Hepatocyte (in vitro differentiated cells): Measurements from ENCODE around the gene CDKN2AIPNL. TPM values are rescaled to one million over a fixed set of nuclear protein-coding genes. Genes with fewer than 3 reads are reported as not detected.
"Not testable (repeated sequence)": the region's sequence is repeated elsewhere in the genome, so short reads cannot be mapped to it uniquely, and the experiment has no call there.

ENCODE experiments used
- DNase-seq: peaks from one replicate; pipeline ENCODE4 v3.0.0-alpha.2; 2016; ENCODE audit warnings: low spot score
- H2AFZ ChIP-seq: fragments of 200-600 bp; sonication (generic); 2 replicates; pipeline ENCODE4 v1.6.0; 2016; ENCODE audit warnings: antibody characterized with exemption, mild to moderate bottlenecking
- H3K27ac ChIP-seq: fragments of 200-600 bp; sonication (generic); 2 replicates; pipeline ENCODE4 v1.5.1; 2016; ENCODE audit warnings: mild to moderate bottlenecking
- H3K27me3 ChIP-seq: fragments of 200-600 bp; sonication (generic); 2 replicates; pipeline ENCODE4 v1.6.1; 2016
- H3K36me3 ChIP-seq: fragments of 200-600 bp; sonication (generic); replicated peaks from 2 replicates; pipeline ENCODE4 v1.5.1; 2016; ENCODE audit warnings: low read depth; ENCODE audit not compliant: insufficient read depth
- H3K4me1 ChIP-seq: fragments of 200-600 bp; sonication (generic); 2 replicates; pipeline ENCODE4 v1.5.1; 2016; ENCODE audit warnings: mild to moderate bottlenecking, moderate library complexity; ENCODE audit not compliant: insufficient read depth
- H3K4me2 ChIP-seq: fragments of 200-600 bp; sonication (generic); 2 replicates; pipeline ENCODE4 v1.6.0; 2016
- H3K4me3 ChIP-seq: fragments of 200-600 bp; sonication (generic); 2 replicates; pipeline ENCODE4 v1.5.1; 2016; ENCODE audit warnings: mild to moderate bottlenecking
- H3K79me2 ChIP-seq: fragments of 200-600 bp; sonication (generic); 2 replicates; pipeline ENCODE4 v1.6.0; 2017; ENCODE audit warnings: mild to moderate bottlenecking
- H3K9me2 ChIP-seq: fragments of 200-600 bp; sonication (generic); replicated peaks from 2 replicates; pipeline ENCODE4 v1.6.0; 2017; ENCODE audit warnings: mild to moderate bottlenecking; ENCODE audit not compliant: insufficient read depth
- H3K9me3 ChIP-seq: fragments of 200-600 bp; sonication (generic); 2 replicates; pipeline ENCODE4 v1.5.1; 2016; ENCODE audit warnings: low read depth, mild to moderate bottlenecking
- H4K20me1 ChIP-seq: fragments of 200-600 bp; sonication (generic); 2 replicates; pipeline ENCODE4 v1.6.0; 2016; ENCODE audit warnings: mild to moderate bottlenecking; ENCODE audit not compliant: insufficient read depth, poor library complexity, severe bottlenecking
- EZH2 ChIP-seq: fragments of 200-600 bp; sonication (generic); IDR thresholded peaks from 2 replicates; pipeline ENCODE4 v1.6.1; 2016; ENCODE audit warnings: antibody characterized with exemption, mild to moderate bottlenecking, borderline replicate concordance
- EZH2phosphoT487 ChIP-seq: fragments of 200-600 bp; sonication (generic); IDR thresholded peaks from one replicate; pipeline ENCODE4 v1.6.1; 2018; ENCODE audit warnings: antibody characterized with exemption, mild to moderate bottlenecking, low read depth, moderate library complexity; ENCODE audit not compliant: unreplicated experiment, severe bottlenecking
- WGBS: methylation state at CpG from one replicate; pipeline ENCODE4 v1.1.6; 2016; ENCODE audit warnings: low lambda C conversion rate; ENCODE audit errors: missing lambda C conversion rate; 5-methylcytosine and 5-hydroxymethylcytosine counted together
- polyA plus RNA-seq: library from polyadenylated mRNA; unstranded; fragments of >200 nt; fragmentation: Nextera tagmentation; extraction: Ambion mirVana; gene quantifications from 2 replicates; pipeline ENCODE4 v1.2.1, GENCODE V29; 2016
- total RNA-seq: library from RNA; depleted of rRNA; stranded (reverse); fragments of >200 nt; gene quantifications from 2 replicates; pipeline ENCODE4 v1.2.3, GENCODE V29; 2014
- TF ChIP-seq, protein P1 (sequence below): fragments of 200-600 bp; sonication (generic); IDR thresholded peaks from 2 replicates; pipeline ENCODE4 v1.5.1; 2016; ENCODE audit warnings: antibody characterized with exemption, mild to moderate bottlenecking; ENCODE audit not compliant: poor library complexity

CDKN2AIPNL gene
- total and polyA plus RNA-seq, 2 experiments from 2014 or later = 24.1 to 30.0 TPM

DNA sequence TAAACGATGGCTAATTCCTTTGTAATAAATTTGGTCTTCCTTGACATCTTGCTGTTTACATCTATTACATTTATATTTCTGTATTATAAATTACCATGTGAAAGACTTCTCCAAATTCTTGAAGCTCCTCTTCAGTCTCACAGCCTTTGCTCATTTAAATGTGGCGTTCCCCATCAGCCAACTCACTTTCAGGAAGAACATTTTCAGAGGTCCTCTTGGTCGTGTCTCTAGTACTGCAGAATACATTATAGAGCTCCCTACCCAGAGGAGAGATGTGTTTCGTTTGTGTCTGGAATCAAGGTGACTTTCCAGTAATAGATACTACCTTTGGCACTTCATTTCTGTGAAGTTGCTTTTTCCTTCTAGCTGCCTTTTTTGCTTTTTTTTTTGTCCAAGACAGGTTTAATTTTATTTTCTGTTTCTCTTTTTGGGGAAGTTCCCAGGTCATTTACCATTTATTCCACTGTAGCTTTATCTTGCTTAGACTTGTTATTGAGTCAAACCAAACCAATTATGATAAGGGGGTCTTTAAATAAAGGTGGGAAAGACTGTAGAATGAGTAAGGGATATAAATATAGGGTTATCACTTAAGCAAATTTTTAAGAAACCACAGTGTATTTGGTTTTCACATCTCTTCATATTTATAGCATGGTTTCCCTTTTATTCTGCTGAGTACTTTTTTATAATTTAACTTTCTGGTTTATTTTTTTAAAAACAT lies 27.5 kb downstream of the CDKN2AIPNL start:
- Histone ChIP-seq H3K4me1 (no peaks in the 10 kb centered on the region), H3K36me3 (peaks cover 19% of the 10 kb centered on the region), H2AFZ (no peak overlapping the region), H4K20me1 (peaks cover 24% of the 10 kb centered on the region), H3K9me3 (no peaks in the 10 kb centered on the region), H3K79me2 (peaks cover 70% of the 10 kb centered on the region), H3K4me3 (no peak overlapping the region), H3K9me2 (no peaks in the 10 kb centered on the region), H3K27me3 (no peaks in the 10 kb centered on the region), H3K4me2 (no peak overlapping the region), H3K27ac (no peak overlapping the region)
- WGBS = 92% methylated on average over 4 of the region's 4 CpGs
- TF ChIP-seq, protein P1, sequence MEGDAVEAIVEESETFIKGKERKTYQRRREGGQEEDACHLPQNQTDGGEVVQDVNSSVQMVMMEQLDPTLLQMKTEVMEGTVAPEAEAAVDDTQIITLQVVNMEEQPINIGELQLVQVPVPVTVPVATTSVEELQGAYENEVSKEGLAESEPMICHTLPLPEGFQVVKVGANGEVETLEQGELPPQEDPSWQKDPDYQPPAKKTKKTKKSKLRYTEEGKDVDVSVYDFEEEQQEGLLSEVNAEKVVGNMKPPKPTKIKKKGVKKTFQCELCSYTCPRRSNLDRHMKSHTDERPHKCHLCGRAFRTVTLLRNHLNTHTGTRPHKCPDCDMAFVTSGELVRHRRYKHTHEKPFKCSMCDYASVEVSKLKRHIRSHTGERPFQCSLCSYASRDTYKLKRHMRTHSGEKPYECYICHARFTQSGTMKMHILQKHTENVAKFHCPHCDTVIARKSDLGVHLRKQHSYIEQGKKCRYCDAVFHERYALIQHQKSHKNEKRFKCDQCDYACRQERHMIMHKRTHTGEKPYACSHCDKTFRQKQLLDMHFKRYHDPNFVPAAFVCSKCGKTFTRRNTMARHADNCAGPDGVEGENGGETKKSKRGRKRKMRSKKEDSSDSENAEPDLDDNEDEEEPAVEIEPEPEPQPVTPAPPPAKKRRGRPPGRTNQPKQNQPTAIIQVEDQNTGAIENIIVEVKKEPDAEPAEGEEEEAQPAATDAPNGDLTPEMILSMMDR = no peak
- TF ChIP-seq EZH2 (no peak), EZH2phosphoT487 (no peak)
- DNase-seq = no peak

DNA sequence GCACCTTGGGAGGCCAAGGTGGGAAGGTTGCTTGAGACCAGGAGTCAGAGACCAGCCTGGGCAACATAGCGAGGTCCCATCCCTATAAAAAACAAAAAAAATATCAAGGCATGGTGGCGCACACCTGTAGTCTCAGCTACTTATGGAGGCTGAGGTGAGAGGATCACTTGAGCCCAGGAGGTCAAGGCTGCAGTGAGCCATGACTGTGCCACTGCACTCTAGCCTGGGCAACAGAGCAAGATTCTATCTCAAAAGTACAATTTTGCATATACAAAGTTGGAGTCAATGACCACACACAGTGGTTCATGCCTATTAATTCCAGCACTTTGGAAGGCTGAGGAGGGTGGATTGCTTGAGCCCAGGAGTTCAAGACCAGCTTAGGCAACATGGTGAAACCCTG lies 29.5 kb downstream of the CDKN2AIPNL start:
- H3K4me1 ChIP-seq, H3K4me2 ChIP-seq, H3K27me3 ChIP-seq, H2AFZ ChIP-seq, H3K4me3 ChIP-seq, H3K27ac ChIP-seq, DNase-seq, H3K9me3 ChIP-seq, H3K9me2 ChIP-seq: not testable (repeated sequence)
- Histone ChIP-seq H4K20me1 (peaks cover 41% of the 10 kb centered on the region), H3K79me2 (peaks cover 87% of the 10 kb centered on the region), H3K36me3 (peaks cover 17% of the 10 kb centered on the region)
- WGBS = 100% methylated on average over 2 of the region's 2 CpGs

DNA sequence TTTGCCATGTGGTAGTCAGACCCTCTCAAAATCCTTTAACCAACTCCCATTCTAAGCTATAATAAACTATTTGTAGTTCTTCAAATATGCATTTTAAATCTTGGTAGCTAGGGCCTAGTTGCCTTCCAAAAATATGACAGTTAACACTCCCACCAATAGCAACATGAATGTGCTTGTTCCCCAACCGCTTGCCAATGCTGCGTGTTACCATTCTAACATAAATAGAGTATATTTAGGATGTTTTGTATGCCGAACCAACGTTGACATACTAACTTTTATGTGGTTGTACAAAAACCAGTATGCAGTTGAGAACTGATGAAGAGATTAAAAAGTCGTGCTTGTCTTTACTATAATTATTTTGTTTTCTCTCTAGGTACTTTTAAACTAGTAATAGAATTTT lies 31.3 kb downstream of the CDKN2AIPNL start:
- Histone ChIP-seq H3K4me1 (no peaks in the 10 kb centered on the region), H3K9me3 (no peaks in the 10 kb centered on the region), H2AFZ (no peak overlapping the region), H4K20me1 (peaks cover 58% of the 10 kb centered on the region), H3K27ac (no peak overlapping the region), H3K9me2 (no peaks in the 10 kb centered on the region), H3K27me3 (no peaks in the 10 kb centered on the region), H3K4me2 (no peak overlapping the region), H3K36me3 (peaks cover 17% of the 10 kb centered on the region), H3K4me3 (no peak overlapping the region), H3K79me2 (peaks cover 86% of the 10 kb centered on the region)
- no peak for DNase-seq
- 95% methylated on average over 5 of the region's 5 CpGs for WGBS
- no peak for TF ChIP-seq EZH2phosphoT487
- TF ChIP-seq, protein P1 = no peak
- TF ChIP-seq EZH2 = no peak

DNA sequence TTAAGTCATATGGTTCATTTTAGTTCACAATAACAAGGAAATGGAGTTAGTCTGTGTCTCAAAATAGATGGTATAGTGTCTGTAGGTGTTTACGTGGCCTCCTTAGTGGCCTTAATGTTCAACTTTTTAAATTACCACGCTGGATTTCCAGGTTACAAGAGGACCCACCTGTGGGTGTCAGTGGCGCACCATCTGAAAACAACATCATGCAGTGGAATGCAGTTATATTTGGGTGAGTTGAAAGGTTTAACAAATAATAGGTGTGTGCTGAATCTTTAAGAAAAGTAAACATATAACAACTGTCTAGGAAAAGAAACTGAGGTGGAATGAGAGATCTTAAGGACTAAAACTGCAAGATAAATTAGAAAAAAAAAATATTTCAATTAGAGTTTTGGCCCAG lies 37.4 kb downstream of the CDKN2AIPNL start:
- TF ChIP-seq EZH2 (no peak), EZH2phosphoT487 (no peak)
- TF ChIP-seq, protein P1 = peak; percentile 20
- Histone ChIP-seq H3K36me3 (no peaks in the 10 kb centered on the region), H2AFZ (no peak overlapping the region), H3K79me2 (peaks cover 79% of the 10 kb centered on the region), H3K27me3 (no peaks in the 10 kb centered on the region), H3K27ac (no peak overlapping the region), H3K9me2 (no peaks in the 10 kb centered on the region), H4K20me1 (peaks cover 69% of the 10 kb centered on the region), H3K9me3 (no peaks in the 10 kb centered on the region), H3K4me3 (no peak overlapping the region), H3K4me1 (peaks cover 10% of the 10 kb centered on the region), H3K4me2 (peak overlapping the region; percentile 48)
- 91% methylated on average over 3 of the region's 3 CpGs for WGBS
- DNase-seq = no peak

DNA sequence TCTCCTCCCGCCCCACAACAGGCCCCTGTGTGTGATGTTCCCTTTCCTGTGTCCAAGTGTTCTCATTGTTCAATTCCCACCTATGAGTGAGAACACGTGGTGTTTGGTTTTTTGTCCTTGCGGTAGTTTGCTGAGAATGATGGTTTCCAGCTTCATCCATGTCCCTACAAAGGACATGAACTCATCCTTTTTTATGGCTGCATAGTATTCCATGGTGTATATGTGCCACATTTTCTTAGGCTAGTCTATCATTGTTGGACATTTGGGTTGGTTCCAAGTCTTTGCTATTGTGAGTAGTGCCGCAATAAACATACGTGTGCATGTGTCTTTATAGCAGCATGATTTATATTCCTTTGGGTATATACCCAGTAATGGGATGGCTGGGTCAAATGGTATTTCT lies 38.0 kb downstream of the CDKN2AIPNL start:
- not testable (repeated sequence) for H3K27me3 ChIP-seq, H3K36me3 ChIP-seq, H3K4me1 ChIP-seq, H3K4me3 ChIP-seq, H3K9me3 ChIP-seq, H2AFZ ChIP-seq, H3K27ac ChIP-seq, DNase-seq, H3K9me2 ChIP-seq
- Histone ChIP-seq H4K20me1 (peaks cover 63% of the 10 kb centered on the region), H3K4me2 (peak overlapping the region; percentile 76), H3K79me2 (peaks cover 73% of the 10 kb centered on the region)
- WGBS = 98% methylated on average over 5 of the region's 5 CpGs
